GM19438 (cell line): ENCODE measurements around the gene PFDN1.
"Not testable (repeated sequence)": the region's sequence is repeated elsewhere in the genome, so short reads cannot be mapped to it uniquely, and the experiment has no call there.

ENCODE experiments used
- ATAC-seq: cut with Tn5 transposase; IDR thresholded peaks from one replicate; pipeline ENCODE4 v1.9.1; 2021; ENCODE audit warnings: low read depth; ENCODE audit not compliant: unreplicated experiment

The PFDN1 gene

GRCh38 chr5:140219068-140219991 lies 83.6 kb downstream of the PFDN1 start:
- peak; percentile 32 for ATAC-seq

GRCh38 chr5:140217299-140218026 lies 85.4 kb downstream of the PFDN1 start:
- ATAC-seq = no peak

DNA sequence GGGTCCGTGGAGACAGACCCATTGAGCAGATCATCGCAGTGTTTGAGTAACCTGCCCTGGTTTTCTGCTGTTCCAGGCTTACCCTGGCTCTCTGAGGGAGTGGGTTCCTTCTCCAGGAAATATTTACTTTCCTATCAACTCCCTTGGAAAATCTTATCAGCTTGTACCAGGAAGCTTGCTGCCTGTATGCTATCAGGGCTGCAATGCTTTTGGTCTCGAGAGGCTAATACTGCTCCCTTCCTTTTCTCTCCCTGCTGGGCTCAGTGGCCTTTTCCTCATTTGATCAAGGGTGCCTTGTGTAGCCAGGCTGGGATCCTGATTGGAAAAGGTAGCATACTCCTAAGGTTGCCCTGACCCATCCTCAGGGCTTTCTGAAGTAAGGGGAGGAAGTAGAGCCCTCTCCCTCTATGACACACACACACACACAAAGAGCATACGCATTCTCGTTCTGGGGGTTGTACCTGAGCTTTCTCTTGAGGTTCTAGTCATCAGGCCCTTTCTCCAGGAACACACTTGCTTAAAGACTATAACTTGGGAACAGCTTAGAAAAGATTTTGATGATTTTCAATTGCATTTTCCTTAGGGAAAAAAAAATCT lies 86.3 kb downstream of the PFDN1 start:
- no peak for ATAC-seq

DNA sequence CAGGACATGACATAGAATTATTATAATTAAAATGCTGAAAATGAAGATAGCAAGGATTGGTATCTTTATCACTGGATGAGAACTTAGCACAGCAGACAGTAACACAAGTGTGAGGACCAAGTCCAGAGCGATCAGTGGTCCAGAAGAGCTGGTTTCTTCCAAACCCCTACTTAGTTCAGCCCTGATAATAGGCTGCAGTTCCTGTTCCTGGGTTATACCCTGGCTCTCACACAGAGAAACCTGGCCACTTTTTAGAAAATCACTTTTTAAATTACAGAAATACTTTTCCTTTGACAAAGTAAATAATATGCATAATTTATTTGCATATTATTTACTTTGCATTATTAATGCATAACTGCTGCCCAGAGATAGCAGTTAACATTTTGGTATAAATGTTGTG lies 87.6 kb downstream of the PFDN1 start:
- no peak for ATAC-seq

- ATAC-seq = no peak
Measured at GRCh38 chr5:140214831-140215230, 88.1 kb downstream of the PFDN1 start.

GRCh38 chr5:140213370-140213983 lies 89.4 kb downstream of the PFDN1 start:
- no peak for ATAC-seq

GRCh38 chr5:140208065-140208464 lies 94.8 kb downstream of the PFDN1 start:
- no peak for ATAC-seq

DNA sequence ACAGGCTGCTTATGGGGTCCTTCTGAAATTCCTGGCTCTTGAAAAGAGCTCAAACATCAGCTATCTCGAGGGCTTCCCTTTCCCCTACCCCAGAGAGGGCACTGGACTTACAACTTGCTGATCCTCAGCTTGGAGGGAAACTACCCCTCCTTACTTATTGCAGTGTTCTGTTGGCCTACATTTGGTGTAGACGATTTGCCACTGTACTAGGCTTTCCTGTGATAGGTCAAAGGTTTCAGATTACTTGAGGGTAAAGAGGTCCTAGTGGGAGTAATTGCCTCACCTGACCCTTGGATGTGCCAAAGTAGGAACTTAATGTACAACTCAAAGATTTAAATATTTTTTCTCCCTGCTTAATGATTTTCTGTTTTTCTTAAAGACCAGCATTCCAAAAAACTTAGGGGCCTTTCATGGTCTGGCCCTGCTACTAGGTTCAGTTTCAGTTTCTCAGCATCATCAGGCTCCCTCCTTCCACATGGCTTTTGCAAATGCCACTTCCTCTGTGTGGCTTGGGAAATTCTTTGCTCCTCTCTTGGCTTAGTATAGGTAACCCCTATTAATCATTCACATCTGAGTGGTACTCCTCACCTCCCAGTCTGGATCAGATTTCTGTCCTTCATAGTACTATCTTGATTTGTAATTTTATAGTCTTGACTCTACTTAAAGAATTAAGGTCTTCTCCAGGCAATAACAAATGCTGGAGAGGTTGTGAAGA lies 95.5 kb downstream of the PFDN1 start:
- peak; percentile 86 for ATAC-seq

DNA sequence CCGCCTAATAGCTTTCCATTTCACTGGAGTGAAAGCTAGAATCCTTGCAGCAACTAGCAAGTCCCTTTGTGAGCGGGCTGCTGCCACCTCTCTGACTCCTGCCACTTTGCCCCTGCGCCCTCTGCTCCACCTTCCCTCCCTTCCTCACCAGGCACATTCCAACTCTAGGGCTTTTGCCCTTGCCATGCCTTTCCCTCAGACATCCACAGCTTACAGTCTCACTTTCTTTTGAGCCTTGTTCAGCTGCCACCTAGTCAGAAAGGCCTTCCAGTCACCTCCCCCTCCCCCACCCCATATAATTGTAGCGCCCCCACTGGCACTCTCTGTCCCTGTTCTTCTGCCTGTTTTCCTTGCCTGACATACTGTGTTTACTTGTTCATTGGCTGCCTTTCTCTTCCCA lies 96.9 kb downstream of the PFDN1 start:
- ATAC-seq = no peak

DNA sequence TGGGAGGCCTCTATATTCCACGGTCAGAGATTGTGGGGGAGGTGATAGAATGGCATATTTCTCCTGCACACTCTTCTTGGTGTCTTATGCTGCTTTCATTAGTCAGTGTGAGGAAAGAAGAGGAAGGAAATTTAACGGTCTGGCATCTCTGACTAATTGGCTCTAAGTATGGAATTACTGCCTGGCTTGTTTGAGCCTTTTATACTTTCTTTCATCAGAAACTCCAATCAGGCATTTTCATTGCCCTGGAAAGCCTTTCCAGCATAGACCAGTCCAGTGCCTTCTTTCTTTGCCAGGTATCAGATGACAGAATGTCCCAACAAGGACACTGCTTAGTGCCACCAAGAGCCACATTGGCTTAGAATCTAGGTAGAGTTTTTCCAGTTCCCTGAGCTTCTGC lies 97.7 kb downstream of the PFDN1 start:
- no peak for ATAC-seq

DNA sequence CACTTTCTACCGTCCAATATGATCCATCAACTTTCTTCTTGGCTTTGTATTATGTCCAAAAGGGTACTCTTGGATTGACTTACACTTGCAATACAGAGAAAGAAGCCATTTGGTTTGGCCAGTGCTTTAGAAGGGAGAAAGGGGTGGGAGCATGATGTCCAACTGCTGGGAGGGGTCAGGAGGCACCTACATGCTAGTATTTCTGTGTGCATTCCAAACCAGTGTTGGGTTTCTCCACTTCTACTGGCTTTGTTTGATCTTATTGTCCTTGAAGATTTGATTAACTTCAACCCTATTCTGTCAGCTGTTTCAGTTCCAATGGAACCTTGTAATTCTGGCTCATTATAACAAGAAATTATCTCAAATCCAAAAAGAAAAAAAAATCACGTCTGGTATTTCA lies 100.3 kb downstream of the PFDN1 start:
- ATAC-seq = no peak

GRCh38 chr5:140202078-140202477 lies 100.8 kb downstream of the PFDN1 start:
- no peak for ATAC-seq

- not testable (repeated sequence) for ATAC-seq
Measured at GRCh38 chr5:140198915-140199314, 104.0 kb downstream of the PFDN1 start.

- ATAC-seq = no peak
Measured at GRCh38 chr5:140197023-140197422, 105.9 kb downstream of the PFDN1 start.

GRCh38 chr5:140196115-140196814 lies 106.6 kb downstream of the PFDN1 start:
- no peak for ATAC-seq
